HG03469 (cell line): ENCODE measurements around the gene IDI1.
"Not testable (repeated sequence)": the region's sequence is repeated elsewhere in the genome, so short reads cannot be mapped to it uniquely, and the experiment has no call there.

ENCODE experiments used
- ATAC-seq: cut with Tn5 transposase; IDR thresholded peaks from one replicate; pipeline ENCODE4 v1.9.1; 2021; ENCODE audit warnings: mild to moderate bottlenecking, moderate library complexity, moderate number of reproducible peaks; ENCODE audit not compliant: unreplicated experiment

Gene IDI1

DNA sequence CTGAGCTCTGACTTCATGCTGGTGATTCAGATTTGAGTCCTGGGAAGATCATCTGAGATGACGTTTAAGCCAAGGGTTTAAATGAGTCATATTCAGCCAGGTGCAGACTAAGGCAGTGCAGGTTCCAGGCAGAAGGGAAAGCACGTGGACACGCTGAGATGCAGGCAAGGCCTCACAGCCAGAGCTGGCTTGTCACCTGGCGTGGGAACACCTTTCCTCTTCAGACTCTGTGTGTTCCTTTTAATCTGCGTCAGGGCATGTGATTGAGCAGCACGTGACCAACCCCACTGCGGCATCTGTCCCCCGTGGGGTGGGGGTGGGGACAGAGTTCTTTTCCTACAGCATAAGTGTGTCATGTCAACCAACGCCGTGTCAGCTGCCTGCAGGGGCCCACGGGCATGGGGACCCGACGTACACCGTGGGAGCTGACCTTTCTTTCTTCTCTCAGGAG, 12.6 kb downstream of the IDI1 start:
- ATAC-seq: peak; percentile 45

DNA sequence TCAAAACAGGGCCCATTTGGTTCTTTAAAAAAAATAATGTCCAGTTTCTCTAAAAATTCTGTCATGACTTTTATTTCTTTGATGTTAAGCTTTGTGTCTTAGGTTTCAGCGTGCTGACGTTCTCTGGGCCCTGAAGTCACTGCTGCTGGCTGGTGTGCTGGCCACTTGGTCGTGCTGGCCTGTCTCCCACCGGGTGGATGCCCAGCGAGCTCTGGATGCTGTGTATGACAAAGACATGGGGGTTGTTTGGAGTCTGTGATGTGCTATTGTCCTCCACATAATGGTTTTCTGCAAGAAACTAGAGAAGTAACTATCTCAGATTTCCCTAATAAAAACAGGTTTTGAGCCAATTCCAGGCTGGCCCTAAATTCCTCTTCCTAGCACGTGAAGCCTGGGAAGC, 13.7 kb downstream of the IDI1 start:
- no peak for ATAC-seq

DNA sequence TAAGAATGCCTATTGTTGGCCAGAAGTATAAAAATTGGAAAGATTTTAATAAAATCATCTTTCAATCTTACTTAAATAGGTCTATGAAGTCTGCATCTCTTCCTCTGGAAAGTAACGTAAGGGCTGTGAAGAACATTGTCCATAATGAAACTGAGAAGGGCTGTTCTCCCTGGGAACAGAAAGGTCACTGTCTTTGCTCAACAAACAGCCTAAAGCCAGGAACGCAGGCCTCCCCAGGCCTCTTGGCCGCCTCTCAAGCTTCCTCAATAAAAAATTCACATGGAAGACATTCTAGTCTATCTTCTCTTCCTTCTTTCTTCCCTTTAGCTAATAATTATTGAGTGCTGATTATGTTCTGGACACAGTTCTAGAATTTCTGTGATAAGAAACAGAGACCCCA, 14.2 kb downstream of the IDI1 start:
- ATAC-seq: no peak

DNA sequence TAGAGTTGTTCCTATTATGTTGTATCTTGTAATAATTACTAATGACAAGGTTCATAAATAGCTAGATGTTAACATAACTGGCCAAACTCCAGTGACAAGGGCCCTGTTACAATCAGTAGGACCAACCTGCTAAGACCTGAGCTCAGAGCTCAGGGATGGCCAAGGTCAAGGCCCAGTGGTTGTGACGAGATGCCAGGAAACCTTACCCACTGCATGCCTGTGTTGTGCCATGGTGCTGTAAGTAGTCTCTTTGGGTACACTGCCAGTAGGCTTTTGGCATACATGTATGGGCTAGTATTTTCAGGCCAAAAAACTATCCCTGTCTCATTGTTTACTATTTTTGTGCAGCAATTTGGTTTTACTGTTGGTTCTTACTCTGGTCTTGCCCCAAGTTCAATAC, 15.3 kb downstream of the IDI1 start:
- no peak for ATAC-seq

DNA sequence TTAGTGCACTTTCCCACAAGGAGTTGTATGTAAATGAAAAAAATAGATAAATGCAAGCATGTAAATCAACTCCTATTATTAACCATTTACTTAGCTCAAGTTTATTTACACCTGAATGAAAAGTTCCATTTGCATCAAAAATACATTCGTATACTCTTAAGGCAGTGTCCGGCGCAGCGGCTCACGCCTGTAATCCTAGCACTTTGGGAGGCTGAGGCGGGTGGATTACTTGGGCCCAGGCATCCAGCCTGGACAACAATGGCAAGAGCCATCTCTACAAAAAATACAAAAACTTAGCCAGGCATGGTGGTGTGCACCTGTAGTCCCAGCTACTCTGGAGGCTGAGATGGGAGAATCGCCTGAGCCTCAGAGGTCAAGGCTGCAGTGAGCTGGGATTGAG, 19.1 kb downstream of the IDI1 start:
- no peak for ATAC-seq

DNA sequence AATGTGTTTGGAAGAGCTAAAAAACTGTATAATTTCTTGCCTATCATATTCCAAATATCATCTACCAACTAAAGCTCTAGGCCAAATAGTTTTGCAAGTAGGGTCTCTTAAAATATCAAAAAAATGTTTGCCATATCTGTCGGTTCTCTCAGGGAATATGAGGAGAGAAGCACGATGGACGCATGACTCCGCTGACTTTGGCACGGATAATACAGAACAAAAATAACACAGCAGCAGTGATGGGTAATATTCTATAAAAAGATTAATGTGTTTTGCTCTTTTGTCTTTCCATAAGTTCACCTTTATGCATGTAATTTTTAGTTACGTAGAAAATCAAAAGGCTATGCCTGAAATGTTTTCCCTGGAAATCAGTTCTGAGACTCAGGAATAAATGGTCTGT, 22.3 kb downstream of the IDI1 start:
- ATAC-seq: no peak

DNA sequence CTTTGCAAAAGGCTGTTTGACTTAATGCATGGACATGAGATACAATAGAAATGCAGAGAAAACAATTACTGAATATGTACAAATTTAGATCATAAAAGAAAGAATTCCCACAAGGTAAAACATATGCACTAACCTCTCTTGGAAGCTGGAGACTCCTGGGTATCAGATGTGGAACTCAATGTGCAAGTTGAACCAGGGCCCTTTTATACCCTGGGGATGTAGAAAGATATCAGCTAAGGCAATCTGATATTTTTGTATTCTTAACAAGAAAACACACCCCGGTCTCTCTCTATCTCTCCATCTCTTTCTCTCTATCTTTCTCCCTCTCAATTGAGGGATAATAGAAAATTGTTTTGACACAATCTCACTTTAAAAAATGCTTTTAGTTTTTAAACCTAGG, 23.2 kb downstream of the IDI1 start, which contains the start of gene IDI2:
Gene IDI2 (minus strand): TSS at position 177 of the 400 bp plus-strand sequence. CDS start 1,136 bp downstream, outside the sequence.
- ATAC-seq: no peak

DNA sequence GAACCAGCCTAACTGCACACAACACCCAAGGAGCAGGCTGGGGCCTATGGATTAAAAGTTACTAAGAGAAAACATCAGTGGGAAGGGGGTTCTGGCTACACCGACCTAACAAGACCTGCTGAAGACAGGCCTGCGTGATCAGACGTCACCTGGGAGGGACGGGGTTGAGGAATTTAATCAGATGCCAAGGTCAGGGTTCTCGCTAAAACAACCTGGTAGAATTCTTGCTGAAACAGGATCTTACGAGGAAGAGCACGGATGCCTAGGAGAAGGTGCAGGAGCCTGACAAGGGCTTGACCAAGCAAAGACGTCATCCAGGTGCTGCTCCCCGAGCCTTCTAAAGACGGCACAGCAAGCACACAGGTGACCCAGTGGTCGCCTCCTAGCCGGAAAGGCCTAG, 24.8 kb downstream of the IDI1 start:
- no peak for ATAC-seq

DNA sequence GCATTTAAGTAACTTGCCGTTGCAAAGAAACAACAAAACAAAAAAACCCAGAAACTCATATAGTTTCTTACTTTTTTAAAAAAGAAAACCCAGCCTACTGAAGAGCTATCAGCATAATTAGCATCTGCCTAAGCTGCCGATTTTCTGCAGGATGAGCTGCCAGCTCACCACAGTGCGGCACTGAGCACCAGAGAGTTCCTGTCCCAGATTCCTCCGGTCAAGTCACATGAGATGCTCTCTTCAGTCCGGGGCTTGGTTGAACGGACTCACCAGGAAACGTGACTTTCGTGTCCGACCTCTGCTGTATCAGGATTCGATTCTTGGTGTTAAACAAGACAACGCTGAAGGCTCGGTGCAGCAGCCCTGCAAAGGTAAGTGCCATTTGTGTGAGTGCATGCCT, 26.5 kb downstream of the IDI1 start:
- no peak for ATAC-seq

DNA sequence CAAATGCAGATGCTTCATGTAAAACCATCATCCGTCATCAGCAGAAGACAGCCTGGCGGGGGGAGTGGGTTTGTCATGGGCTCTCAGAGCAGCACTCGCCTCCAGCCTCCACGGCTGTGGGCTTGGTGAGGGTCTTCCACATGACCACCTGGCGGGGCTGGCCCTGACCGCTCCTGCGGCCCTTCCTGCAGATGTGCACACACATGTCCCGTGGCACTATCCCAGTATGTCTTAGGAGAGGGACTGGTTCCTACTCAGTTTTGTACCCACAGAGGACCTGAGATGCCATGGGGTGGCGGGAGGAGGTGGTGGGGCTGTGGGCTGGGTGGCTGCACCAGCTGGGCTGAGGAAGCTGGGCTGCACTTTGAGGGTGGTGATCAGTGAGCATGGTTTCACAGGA, 28.0 kb downstream of the IDI1 start:
- no peak for ATAC-seq

DNA sequence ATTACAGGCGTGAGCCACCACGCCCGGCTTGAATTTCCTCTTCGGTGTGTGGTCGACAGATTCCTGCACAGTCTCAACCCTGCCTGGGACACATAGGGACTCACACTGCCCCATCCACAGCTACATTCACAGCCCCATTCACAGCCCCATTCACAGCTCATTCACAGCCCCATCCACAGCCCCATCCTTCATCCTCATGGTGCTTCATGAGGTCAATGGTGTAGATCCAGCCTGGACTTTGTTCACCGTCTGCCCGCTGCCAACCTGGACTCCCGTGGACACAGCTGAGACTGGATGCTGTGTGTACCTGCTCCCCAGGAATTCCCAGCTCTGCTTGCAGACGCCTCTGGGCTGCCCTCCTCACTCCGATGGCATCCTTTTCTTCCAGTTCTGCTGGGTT, 28.5 kb downstream of the IDI1 start:
- no peak for ATAC-seq

DNA sequence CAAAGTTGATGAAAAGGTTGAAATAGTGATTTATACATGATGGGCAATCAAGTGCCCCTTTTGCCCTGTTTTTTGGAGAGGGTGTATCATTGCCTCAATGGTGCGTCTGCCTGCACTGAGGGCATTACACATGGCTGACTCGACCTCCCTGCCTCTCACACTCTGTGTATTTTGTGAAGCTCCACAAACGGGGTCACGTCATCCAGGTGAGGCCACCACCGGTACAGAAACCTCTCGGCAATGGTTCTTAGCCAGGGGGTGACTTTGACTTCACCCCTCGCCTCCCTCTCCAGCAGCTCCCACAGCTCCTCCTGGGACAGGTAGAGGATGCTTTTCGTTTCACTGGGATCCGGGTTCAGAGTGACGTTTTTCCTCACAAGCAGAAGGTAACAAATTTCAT, 29.6 kb downstream of the IDI1 start:
- no peak for ATAC-seq

DNA sequence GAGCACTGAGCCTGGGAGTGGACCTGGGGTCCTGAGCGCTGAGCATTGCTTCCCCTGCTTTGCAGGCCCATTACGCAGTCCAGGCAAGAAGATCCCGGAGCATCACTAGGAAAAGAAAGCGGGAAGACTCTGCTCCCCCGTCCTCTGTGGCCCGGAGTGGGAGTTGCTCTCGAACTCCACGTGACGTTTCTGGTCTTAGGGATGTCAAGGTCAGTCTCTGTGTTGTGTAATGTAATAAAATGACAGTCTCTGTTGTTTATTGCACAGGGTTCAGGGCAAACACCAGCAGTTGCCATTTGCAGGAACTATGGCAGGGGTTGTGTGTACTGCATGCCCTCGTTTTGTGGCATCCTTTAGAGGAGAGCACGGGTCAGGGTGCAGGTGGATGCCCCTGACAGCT, 33.2 kb downstream of the IDI1 start:
- no peak for ATAC-seq

DNA sequence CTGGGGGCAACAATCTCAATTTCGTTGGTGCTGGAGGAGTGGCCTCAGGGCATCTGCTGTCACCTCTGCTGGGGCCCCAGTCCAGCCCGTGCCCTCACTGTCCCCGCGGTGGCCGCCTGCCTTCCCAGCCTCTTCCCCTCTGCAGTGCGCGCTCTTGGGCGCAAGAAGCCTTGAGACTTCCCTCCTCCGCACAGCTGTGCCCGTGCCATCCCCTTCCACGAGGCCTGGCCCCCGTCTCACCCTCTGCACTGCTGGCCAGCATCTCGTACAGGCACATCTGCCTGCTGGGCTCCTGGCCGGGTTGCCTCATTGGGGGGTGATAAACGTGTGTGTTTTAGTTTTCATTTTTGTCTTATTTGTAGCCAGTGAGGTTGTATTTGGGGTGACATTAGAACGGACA, 37.2 kb downstream of the IDI1 start:
- ATAC-seq: no peak

DNA sequence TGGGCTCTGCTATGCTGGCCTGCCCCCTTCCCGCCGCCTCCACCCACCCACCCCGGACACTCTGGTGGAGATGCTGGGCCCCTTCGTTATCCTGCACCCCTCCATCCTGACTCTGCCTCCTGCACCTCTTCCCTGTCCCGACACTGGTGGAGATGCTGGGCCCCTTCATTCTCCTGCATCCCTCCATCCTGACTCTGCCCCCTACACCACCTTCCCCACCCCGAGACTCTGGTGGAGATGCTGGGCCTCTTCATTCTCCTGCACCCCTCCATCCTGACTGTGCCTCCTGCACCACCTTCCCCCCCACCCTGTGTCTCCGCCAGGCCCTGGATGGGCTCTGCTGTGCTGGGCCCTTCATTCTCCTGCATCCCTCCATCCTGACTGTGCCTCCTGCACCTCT, 38.2 kb downstream of the IDI1 start:
- no peak for ATAC-seq

DNA sequence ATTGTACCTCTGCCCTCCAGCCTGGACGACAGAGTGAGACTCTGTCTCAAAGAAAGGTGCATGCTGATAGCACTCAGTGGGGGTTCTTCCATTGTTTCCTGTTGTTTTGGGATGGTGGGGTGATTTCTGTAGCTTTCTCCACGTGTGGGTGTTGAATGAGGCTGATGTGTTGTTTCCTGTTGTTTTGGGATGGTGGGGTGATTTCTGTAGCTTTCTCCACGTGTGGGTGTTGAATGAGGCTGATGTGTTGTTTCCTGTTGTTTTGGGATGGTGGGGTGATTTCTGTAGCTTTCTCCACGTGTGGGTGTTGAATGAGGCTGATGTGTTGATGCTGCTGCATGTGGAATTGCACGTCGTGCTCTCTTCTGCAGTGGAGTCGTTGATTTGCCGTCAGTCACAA, 39.0 kb downstream of the IDI1 start:
- not testable (repeated sequence) for ATAC-seq

DNA sequence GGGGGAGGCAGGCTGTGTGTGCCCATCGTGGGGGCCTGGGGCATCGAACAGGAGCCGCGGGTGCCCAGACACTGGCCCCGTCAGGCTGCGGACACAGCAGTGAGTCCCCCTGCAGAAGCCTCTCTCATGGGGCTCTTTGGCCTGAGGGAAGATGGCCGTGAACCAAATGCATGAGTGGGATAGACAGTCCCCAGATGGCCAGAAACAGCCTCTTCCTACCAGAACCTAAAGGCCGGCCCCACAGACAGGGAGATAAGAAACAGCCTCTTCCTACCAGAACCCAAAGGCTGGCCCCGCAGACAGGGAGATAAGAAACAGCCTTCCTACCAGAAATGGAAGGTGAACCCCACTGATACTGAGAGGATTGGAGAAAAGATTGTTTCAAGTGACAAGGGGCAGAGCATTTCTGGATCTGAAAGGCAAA, 39.8 kb downstream of the IDI1 start:
- ATAC-seq: no peak

DNA sequence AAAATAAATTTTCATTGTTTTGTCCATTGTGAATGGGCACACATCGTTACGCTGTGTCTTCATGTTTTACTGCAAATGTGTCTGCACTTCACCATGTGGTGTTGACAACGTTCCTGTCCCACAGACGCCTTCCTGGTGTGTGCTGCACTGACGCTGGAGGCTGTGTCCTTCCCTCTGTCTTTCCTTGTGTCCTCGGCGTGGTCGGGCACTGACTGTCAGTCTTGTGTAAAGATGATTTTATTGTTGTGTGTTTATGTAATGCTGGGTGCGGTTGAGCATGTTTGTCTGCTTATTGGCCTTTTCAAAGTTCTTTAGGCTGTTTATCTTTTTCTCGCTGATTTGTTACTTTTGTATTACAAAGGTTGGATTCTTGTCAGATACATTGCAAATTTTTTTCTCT, 41.3 kb downstream of the IDI1 start:
- no peak for ATAC-seq

DNA sequence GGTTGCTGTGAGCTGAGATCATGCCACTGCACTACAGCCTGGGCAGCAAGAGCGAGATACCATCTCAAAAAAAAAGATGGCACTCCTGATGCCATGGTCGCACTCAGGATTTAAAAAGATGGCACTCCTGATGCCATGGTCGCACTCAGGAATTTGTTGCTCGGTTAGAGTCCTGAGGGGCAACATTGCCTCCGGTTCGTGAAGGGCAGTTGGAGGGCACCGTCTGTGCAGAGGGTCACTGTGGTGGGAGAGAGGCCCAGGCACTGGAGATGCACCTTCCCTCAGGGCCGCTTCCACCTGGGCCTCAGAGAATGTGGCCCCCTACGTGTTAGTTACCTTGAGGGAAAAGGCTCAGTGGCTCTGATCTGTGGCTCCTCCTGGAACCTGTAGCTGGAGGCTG, 42.3 kb downstream of the IDI1 start:
- no peak for ATAC-seq

DNA sequence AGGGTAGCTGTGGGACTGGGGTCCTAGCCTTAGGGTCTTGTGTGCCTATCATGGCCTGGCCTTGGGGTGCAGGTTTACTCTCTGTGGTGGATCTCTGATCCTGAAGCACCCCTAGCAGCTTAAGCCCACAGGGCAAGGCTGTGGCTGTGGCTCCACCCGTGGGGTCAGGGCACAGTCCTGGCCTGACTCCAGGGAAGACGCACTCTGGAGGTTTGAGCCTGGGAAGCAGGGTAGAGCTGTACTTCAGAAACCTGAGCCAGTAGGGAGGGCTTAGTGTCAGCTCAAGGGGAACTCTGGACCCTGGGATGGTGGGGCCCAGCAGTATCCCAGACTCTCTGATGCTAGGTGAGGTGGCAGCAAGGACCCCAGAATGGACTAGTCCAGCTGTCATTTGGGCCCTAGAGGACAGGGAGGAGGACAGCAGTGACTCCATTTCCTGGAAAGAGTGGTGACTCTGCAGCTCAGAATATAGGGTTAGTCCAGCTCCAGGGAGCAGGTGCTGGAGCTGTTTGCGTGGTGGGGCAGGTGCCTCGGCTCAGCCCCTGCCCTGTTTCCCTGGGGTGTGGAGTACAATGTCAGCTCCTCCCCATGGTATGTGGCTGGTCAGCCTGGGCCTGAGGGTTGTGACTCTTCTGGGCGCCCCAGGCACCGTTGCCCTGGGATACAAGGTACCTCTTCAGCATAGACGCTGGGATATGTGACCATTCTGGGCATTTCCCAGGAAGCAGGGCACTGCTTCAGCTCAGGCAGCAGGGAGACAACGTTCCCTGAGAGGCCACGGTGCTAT, 44.8 kb downstream of the IDI1 start:
- no peak for ATAC-seq

DNA sequence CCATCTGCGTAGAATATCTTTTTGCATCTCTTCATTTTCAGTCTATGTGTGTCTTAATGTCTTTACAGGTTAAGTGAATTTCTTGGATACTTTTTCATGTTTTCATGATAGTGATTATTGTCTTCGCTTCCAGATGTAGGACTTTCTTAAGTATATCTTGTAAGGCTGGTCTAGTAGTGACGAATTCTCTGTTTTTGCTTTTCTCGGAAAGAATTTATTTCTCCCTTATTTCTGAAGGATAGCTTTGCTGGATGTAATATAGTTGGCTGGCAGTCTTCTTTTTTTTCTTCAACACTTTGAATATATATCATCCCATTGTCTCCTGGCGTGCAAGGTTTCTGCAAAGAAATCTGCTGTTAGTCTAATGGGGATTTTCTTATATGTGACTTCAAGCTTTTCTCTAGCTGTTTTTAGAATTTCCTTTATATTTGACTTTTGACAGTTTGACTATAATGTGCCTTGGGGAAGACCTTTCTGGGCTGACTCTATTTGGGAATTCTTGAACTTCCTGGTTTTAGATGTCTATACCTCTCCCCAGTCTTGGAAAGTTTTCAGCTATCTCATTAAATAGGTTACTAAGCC, 46.4 kb downstream of the IDI1 start:
- ATAC-seq: no peak

DNA sequence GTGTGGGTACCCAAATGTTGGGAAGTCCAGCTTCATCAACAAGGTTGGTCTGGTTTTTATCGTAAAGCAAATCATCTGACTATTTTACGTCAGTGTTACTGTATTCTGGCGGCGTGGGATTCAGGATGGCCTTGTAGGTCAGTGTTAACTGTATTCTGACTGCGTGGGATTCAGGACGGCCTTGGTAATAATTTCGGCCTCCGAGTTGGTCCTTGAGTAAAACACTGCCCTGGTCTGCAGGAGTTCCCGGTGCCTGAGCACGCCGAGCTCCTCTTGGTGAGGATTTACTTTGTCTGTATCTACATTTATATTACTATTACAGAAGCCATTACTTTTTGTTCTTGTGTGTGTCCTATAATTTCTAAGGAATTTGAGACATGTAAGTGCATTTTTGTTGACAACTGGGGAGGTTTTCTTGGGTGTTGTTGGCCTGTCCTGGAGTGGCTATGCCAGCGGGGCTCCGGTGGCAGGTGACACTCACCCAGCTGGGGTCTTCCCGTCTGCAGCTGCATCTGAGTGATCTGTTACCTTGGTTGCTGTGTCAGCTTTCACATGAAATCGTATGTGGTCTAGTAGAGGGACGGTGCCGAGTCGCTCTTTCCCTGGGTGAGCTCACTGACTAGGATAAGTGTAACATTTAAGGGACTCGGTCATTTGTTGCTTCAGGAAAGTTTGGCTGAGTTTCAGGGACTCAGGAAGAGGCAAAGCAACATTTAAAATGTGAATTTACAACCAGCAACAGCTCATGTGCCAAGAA, 51.5 kb downstream of the IDI1 start:
- ATAC-seq: no peak
